IMR-90 (cell line): ENCODE data around the gene DSG1. TPM values are rescaled to one million over a fixed set of nuclear protein-coding genes. Genes with fewer than 3 reads are reported as not detected.

Source experiments
- ATAC-seq: fragments of 200-7000 bp; cut with Tn5 transposase; 2 replicates; pipeline ENCODE4 v1.9.1; 2020; ENCODE audit warnings: low read depth, mild to moderate bottlenecking, moderate library complexity
- BruUV-seq: library from RNA; stranded (reverse); fragments of 400-500 nt; replicated peaks from 2 replicates; lab custom pipeline; 2021; lab: Mats Ljungman, UMichigan
- CTCF ChIA-PET: fragments of 300-600 bp; formaldehyde crosslinking; extraction: SDS; loops from one replicate; lab custom pipeline; 2021; ENCODE audit warnings: antibody characterized with exemption; lab: Yijun Ruan, JAX
- POLR2A ChIA-PET: fragments of 300-600 bp; sonication (Branson Sonifier 250); formaldehyde crosslinking; loops from one replicate; lab custom pipeline; 2022; ENCODE audit warnings: antibody characterized with exemption; ENCODE audit not compliant: unreplicated experiment; lab: Charles Lee
- DNase-seq: peaks from one replicate; pipeline ENCODE4 v3.0.0; 2013
- H2AFZ ChIP-seq: replicated peaks from 2 replicates; pipeline ENCODE3; 2013; ENCODE audit warnings: low read length, mild to moderate bottlenecking; ENCODE audit not compliant: poor library complexity
- H2AK5ac ChIP-seq: 2 replicates; pipeline ENCODE4 v1.6.1; 2013; ENCODE audit warnings: low read depth, low read length, inconsistent platforms
- H2AK9ac ChIP-seq: replicated peaks from 2 replicates; pipeline ENCODE3; 2013; ENCODE audit warnings: mild to moderate bottlenecking, low read depth, low read length, moderate library complexity; ENCODE audit not compliant: poor library complexity
- H2BK120ac ChIP-seq: 2 replicates; pipeline ENCODE4 v1.6.1; 2013; ENCODE audit warnings: low read depth, low read length, inconsistent platforms
- H2BK15ac ChIP-seq: 3 replicates; pipeline ENCODE4 v1.6.1; 2013; ENCODE audit warnings: low read depth, low read length, inconsistent platforms
- H2BK20ac ChIP-seq: 2 replicates; pipeline ENCODE4 v1.6.1; 2013; ENCODE audit warnings: low read depth, mild to moderate bottlenecking, inconsistent platforms, low read length, moderate library complexity
- H2BK5ac ChIP-seq: 2 replicates; pipeline ENCODE4 v1.6.1; 2013; ENCODE audit warnings: mild to moderate bottlenecking, low read depth, low read length, inconsistent platforms; ENCODE audit not compliant: poor library complexity, severe bottlenecking
- H3K14ac ChIP-seq: replicated peaks from 2 replicates; pipeline ENCODE4 v1.6.1; 2013; ENCODE audit warnings: low read depth, low read length, inconsistent platforms
- H3K18ac ChIP-seq: 2 replicates; pipeline ENCODE4 v1.6.1; 2013; ENCODE audit warnings: low read depth, low read length, control low read depth
- H3K23ac ChIP-seq: 2 replicates; pipeline ENCODE4 v1.6.1; 2013; ENCODE audit warnings: low read depth, low read length, inconsistent platforms
- H3K27ac ChIP-seq: 2 replicates; pipeline ENCODE4 v1.5.1; 2013; ENCODE audit warnings: mild to moderate bottlenecking, control low read depth, low read length; ENCODE audit not compliant: insufficient read depth
- H3K27me3 ChIP-seq: 2 replicates; pipeline ENCODE4 v1.6.1; 2013; ENCODE audit warnings: low read length; ENCODE audit not compliant: control insufficient read depth, insufficient read depth
- H3K36me3 ChIP-seq: 2 replicates; pipeline ENCODE4 v1.6.1; 2013; ENCODE audit warnings: low read length, mixed read lengths; ENCODE audit not compliant: control insufficient read depth, insufficient read depth
- H3K4ac ChIP-seq: 2 replicates; pipeline ENCODE4 v1.6.1; 2013; ENCODE audit warnings: low read depth, low read length, inconsistent platforms
- H3K4me1 ChIP-seq: 2 replicates; pipeline ENCODE4 v1.6.1; 2013; ENCODE audit warnings: low read length, mixed read lengths; ENCODE audit not compliant: control insufficient read depth, insufficient read depth
- H3K4me2 ChIP-seq: 2 replicates; pipeline ENCODE4 v1.6.1; 2013; ENCODE audit warnings: low read depth, mild to moderate bottlenecking, control low read depth, low read length, moderate library complexity
- H3K4me3 ChIP-seq: 2 replicates; pipeline ENCODE4 v1.5.1; 2013; ENCODE audit warnings: low read depth, mild to moderate bottlenecking, control low read depth, low read length, moderate library complexity; ENCODE audit not compliant: insufficient read depth
- H3K56ac ChIP-seq: 2 replicates; pipeline ENCODE4 v1.6.1; 2013; ENCODE audit warnings: low read length, inconsistent platforms; ENCODE audit not compliant: insufficient read depth; ENCODE audit errors: extremely low read depth
- H3K79me1 ChIP-seq, 2 experiments: 2 replicates each; pipeline ENCODE4 v1.6.1; 2013; ENCODE audit warnings: low read length in 2 of 2, inconsistent platforms in 1 of 2, low read depth in 1 of 2
- H3K9ac ChIP-seq: 2 replicates; pipeline ENCODE4 v1.6.1; 2013; ENCODE audit warnings: low read depth, low read length, control low read depth
- H3K9me1 ChIP-seq: 2 replicates; pipeline ENCODE4 v1.6.1; 2013; ENCODE audit warnings: low read length, inconsistent platforms; ENCODE audit not compliant: insufficient read depth
- H3K9me3 ChIP-seq: 2 replicates; pipeline ENCODE4 v1.6.1; 2013; ENCODE audit warnings: low read length; ENCODE audit not compliant: control insufficient read depth, insufficient read depth
- H4K20me1 ChIP-seq: 2 replicates; pipeline ENCODE4 v1.6.1; 2013; ENCODE audit warnings: low read length, inconsistent platforms; ENCODE audit not compliant: insufficient read depth
- H4K5ac ChIP-seq: 2 replicates; pipeline ENCODE4 v1.6.1; 2013; ENCODE audit warnings: mild to moderate bottlenecking, low read depth, low read length, control low read depth
- H4K8ac ChIP-seq, 2 experiments: 2 replicates each; pipeline ENCODE4 v1.6.1; 2013; ENCODE audit warnings: low read depth in 2 of 2, low read length in 2 of 2, control low read depth in 1 of 2, inconsistent platforms in 1 of 2
- H4K91ac ChIP-seq: 2 replicates; pipeline ENCODE4 v1.6.1; 2013; ENCODE audit warnings: low read depth, low read length, inconsistent platforms; ENCODE audit not compliant: insufficient read depth
- BHLHE40 ChIP-seq: fragments of 150-350 bp; IDR thresholded peaks from 2 replicates; pipeline ENCODE4 v1.6.1; 2016; ENCODE audit warnings: mild to moderate bottlenecking, low read depth, low read length
- CEBPB ChIP-seq: IDR thresholded peaks from 2 replicates; pipeline ENCODE4 v1.6.1; 2012; ENCODE audit warnings: low read depth, low read length, improper control_type of control experiment
- CHD1 ChIP-seq: IDR thresholded peaks from 2 replicates; pipeline ENCODE4 v1.6.1; 2012; ENCODE audit warnings: low read depth, low read length, improper control_type of control experiment
- MAFK ChIP-seq: IDR thresholded peaks from 2 replicates; pipeline ENCODE4 v1.6.1; 2012; ENCODE audit warnings: low read depth, low read length, improper control_type of control experiment
- MAZ ChIP-seq: IDR thresholded peaks from 2 replicates; pipeline ENCODE4 v1.6.1; 2012; ENCODE audit warnings: low read depth, mild to moderate bottlenecking, low read length, improper control_type of control experiment, moderate library complexity, borderline replicate concordance
- NFE2L2 ChIP-seq: fragments of 150-350 bp; IDR thresholded peaks from 2 replicates; pipeline ENCODE4 v1.6.1; 2016; ENCODE audit warnings: low read depth, mild to moderate bottlenecking, low read length
- RCOR1 ChIP-seq: IDR thresholded peaks from 2 replicates; pipeline ENCODE4 v1.6.1; 2012; ENCODE audit warnings: mild to moderate bottlenecking, low read length, improper control_type of control experiment; ENCODE audit not compliant: insufficient replicate concordance
- RFX5 ChIP-seq: IDR thresholded peaks from 2 replicates; pipeline ENCODE4 v1.8.0; 2012; ENCODE audit warnings: low read depth, mild to moderate bottlenecking, low read length, moderate library complexity
- SMC3 ChIP-seq: fragments of 150-350 bp; IDR thresholded peaks from 2 replicates; pipeline ENCODE4 v1.6.1; 2016; ENCODE audit warnings: low read depth, mild to moderate bottlenecking, antibody characterized with exemption, low read length, moderate library complexity
- dilution Hi-C: fragments of 300-500 bp; cut with HindIII; formaldehyde crosslinking; loops from one replicate; pipeline ENCODE4 v1.14.3; 2018; ENCODE audit warnings: low sequenced_read_pairs; ENCODE audit not compliant: unreplicated experiment
- in situ Hi-C: fragments of 300-500 bp; cut with MboI; formaldehyde crosslinking; loops from 3 replicates; pipeline ENCODE4 v1.14.3; 2019; ENCODE audit warnings: low sequenced_read_pairs, inconsistent platforms, mixed read lengths
- intact Hi-C: fragments of 100-400 bp; cut with micrococcal nuclease; formaldehyde crosslinking; loops from 2 replicates; pipeline ENCODE4 v1.10.0; 2022
- polyA plus RNA-seq, 3 experiments: library from polyadenylated mRNA; depleted of rRNA; stranded (reverse); fragments of >200 nt; gene quantifications; 2 replicates each; pipeline ENCODE4 v1.2.3, GENCODE V29; 2012; ENCODE audit warnings: low replicate concordance in 1 of 3
- total RNA-seq: library from RNA; depleted of rRNA; stranded (reverse); fragments of >200 nt; gene quantifications from 2 replicates; pipeline ENCODE4 v1.2.3, GENCODE V29; 2012
- TF ChIP-seq, protein P1 (sequence below): conservative IDR thresholded peaks from 2 replicates; pipeline ENCODE4 v1.5.1; 2012; ENCODE audit warnings: mild to moderate bottlenecking, low read depth, low read length, improper control_type of control experiment
- TF ChIP-seq, protein P2 (sequence below): fragments of 150-350 bp; IDR thresholded peaks from 2 replicates; pipeline ENCODE4 v1.6.1; 2016; ENCODE audit warnings: low read depth, mild to moderate bottlenecking, low read length, moderate library complexity, borderline replicate concordance

The DSG1 gene
- total and polyA plus RNA-seq, 2 of the 4 experiments (the other 2 are of a cell fraction) = not detected

DNA sequence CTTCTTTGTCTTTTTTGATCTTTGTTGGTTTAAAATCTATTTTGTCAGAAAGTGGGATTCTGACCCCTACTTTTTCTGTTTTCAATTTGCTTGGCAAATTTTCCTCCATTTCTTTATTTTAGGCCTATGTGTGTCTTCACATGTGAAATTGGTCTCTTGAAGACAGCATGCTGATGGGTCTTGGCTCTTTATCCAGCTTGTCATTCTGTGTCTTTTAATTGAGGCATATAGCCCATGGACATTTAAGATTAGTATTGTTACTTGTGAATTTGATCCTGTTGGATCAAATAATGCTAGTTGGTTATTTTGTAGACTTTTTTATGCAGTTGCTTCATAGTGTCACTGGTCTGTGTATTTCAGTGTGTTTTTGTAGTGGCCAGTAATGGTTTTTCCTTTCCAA lies 26.3 kb upstream of the DSG1 start:
- no peak overlapping the region for H3K23ac ChIP-seq
- H3K4me3 ChIP-seq = no peak overlapping the region
- no peak overlapping the region for H2BK120ac ChIP-seq
- no peak for ATAC-seq
- no peaks in the 10 kb centered on the region for H3K27me3 ChIP-seq
- no peak overlapping the region for H3K27ac ChIP-seq
- H2BK5ac ChIP-seq = no peak overlapping the region
- no peak overlapping the region for H2BK20ac ChIP-seq
- dilution Hi-C loops (no loop called here), intact Hi-C loops (no loop called here), in situ Hi-C loops (no loop called here)
- H3K79me1 ChIP-seq = no peaks in the 10 kb centered on the region
- H2AK9ac ChIP-seq = no peak overlapping the region
- no peaks in the 10 kb centered on the region for H3K9me1 ChIP-seq
- no TSS peak for BruUV-seq
- H2AK5ac ChIP-seq = no peak overlapping the region
- no peaks in the 10 kb centered on the region for H3K36me3 ChIP-seq
- ChIA-PET CTCF (no interaction called here), POLR2A (no interaction called here)
- no peaks in the 10 kb centered on the region for H3K4me1 ChIP-seq
- H4K20me1 ChIP-seq = no peaks in the 10 kb centered on the region
- H3K9ac ChIP-seq = no peak overlapping the region
- no peak overlapping the region for H4K8ac ChIP-seq
- H4K91ac ChIP-seq = no peak overlapping the region
- no peak overlapping the region for H2BK15ac ChIP-seq
- DNase-seq = no peak
- no peaks in the 10 kb centered on the region; the same call in 1 of the 2 replicates for H3K9me3 ChIP-seq
- no peak overlapping the region for H3K56ac ChIP-seq
- H2AFZ ChIP-seq = no peak overlapping the region
- no peak overlapping the region for H3K18ac ChIP-seq
- no peak overlapping the region for H4K5ac ChIP-seq
- no peak overlapping the region for H3K4ac ChIP-seq
- TF ChIP-seq RFX5 (no peak), SMC3 (no peak), MAFK (no peak), MAZ (no peak), CHD1 (no peak), BHLHE40 (no peak), RCOR1 (no peak), NFE2L2 (no peak), CEBPB (no peak)
- TF ChIP-seq, protein P1, sequence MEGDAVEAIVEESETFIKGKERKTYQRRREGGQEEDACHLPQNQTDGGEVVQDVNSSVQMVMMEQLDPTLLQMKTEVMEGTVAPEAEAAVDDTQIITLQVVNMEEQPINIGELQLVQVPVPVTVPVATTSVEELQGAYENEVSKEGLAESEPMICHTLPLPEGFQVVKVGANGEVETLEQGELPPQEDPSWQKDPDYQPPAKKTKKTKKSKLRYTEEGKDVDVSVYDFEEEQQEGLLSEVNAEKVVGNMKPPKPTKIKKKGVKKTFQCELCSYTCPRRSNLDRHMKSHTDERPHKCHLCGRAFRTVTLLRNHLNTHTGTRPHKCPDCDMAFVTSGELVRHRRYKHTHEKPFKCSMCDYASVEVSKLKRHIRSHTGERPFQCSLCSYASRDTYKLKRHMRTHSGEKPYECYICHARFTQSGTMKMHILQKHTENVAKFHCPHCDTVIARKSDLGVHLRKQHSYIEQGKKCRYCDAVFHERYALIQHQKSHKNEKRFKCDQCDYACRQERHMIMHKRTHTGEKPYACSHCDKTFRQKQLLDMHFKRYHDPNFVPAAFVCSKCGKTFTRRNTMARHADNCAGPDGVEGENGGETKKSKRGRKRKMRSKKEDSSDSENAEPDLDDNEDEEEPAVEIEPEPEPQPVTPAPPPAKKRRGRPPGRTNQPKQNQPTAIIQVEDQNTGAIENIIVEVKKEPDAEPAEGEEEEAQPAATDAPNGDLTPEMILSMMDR = no peak
- TF ChIP-seq, protein P2, sequence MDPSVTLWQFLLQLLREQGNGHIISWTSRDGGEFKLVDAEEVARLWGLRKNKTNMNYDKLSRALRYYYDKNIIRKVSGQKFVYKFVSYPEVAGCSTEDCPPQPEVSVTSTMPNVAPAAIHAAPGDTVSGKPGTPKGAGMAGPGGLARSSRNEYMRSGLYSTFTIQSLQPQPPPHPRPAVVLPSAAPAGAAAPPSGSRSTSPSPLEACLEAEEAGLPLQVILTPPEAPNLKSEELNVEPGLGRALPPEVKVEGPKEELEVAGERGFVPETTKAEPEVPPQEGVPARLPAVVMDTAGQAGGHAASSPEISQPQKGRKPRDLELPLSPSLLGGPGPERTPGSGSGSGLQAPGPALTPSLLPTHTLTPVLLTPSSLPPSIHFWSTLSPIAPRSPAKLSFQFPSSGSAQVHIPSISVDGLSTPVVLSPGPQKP = no peak
- H3K14ac ChIP-seq = no peak overlapping the region
- H3K4me2 ChIP-seq = no peak overlapping the region
